ENCODE results near the gene ITGA6.

The ITGA6 gene

GRCh38 chr2:172446474-172447063 lies 19.2 kb downstream of the ITGA6 start:
- no peak for TF ChIP-seq CTCF (IDR thresholded peaks at IDR 0.05; ENCODE audit: control insufficient read depth, extremely low read depth, insufficient read depth)
- DNase-seq (ENCODE audit: low read depth): no peak
- H3K4me3 ChIP-seq (ENCODE audit: low read depth, low read length): no peak overlapping the region

- no peak for TF ChIP-seq CTCF (IDR thresholded peaks at IDR 0.05; ENCODE audit: control insufficient read depth, extremely low read depth, insufficient read depth)
- H3K4me3 ChIP-seq (ENCODE audit: low read depth, low read length): no peak overlapping the region; the same call in 1 of the 2 replicates
- no peak for DNase-seq (ENCODE audit: low read depth)
These were observed 20.6 kb downstream of the ITGA6 start for GRCh38 chr2:172447811-172448493.

- no peak for TF ChIP-seq CTCF (IDR thresholded peaks at IDR 0.05; ENCODE audit: control insufficient read depth, extremely low read depth, insufficient read depth)
- no peak overlapping the region; the same call in 1 of the 2 replicates for H3K4me3 ChIP-seq (ENCODE audit: low read depth, low read length)
- DNase-seq (ENCODE audit: low read depth): no peak
These were observed 21.3 kb downstream of the ITGA6 start for GRCh38 chr2:172448544-172449267.

GRCh38 chr2:172449911-172450550 lies 22.6 kb downstream of the ITGA6 start:
- no peak overlapping the region for H3K4me3 ChIP-seq (ENCODE audit: low read depth, low read length)
- TF ChIP-seq CTCF (IDR thresholded peaks at IDR 0.05; ENCODE audit: control insufficient read depth, extremely low read depth, insufficient read depth): no peak
- DNase-seq (ENCODE audit: low read depth): no peak

- no peak for DNase-seq (ENCODE audit: low read depth)
- TF ChIP-seq CTCF (IDR thresholded peaks at IDR 0.05; ENCODE audit: control insufficient read depth, extremely low read depth, insufficient read depth): no peak
- no peak overlapping the region for H3K4me3 ChIP-seq (ENCODE audit: low read depth, low read length)
These were observed 24.5 kb downstream of the ITGA6 start for GRCh38 chr2:172451923-172452322.

- no peak overlapping the region for H3K4me3 ChIP-seq (ENCODE audit: low read depth, low read length)
- DNase-seq (ENCODE audit: low read depth): no peak
- no peak for TF ChIP-seq CTCF (IDR thresholded peaks at IDR 0.05; ENCODE audit: control insufficient read depth, extremely low read depth, insufficient read depth)
These were observed 25.5 kb downstream of the ITGA6 start for GRCh38 chr2:172452845-172453244.
